Mesothelial cell of epicardium (in vitro differentiated cells): ENCODE measurements around the gene GNA14. TPM values are rescaled to one million over a fixed set of nuclear protein-coding genes. Genes with fewer than 3 reads are reported as not detected.
A peak's percentile ranks its signal among the peaks of the same experiment; 100 is the strongest.

Experiments used
- DNase-seq, 2 experiments: peaks; one replicate each; pipeline ENCODE4 v3.0.0; 2021; ENCODE audit warnings: low spot score in 2 of 2; ENCODE audit not compliant: unreplicated experiment in 2 of 2
- H3K27ac Mint-ChIP-seq: 2 replicates; pipeline ENCODE4 v1.8.0; 2021; ENCODE audit warnings: mixed read lengths
- H3K27me3 Mint-ChIP-seq: 2 replicates; pipeline ENCODE4 v1.8.0; 2021; ENCODE audit warnings: low read depth, mixed read lengths
- H3K36me3 Mint-ChIP-seq: 2 replicates; pipeline ENCODE4 v1.8.0; 2021; ENCODE audit warnings: mixed read lengths
- H3K4me1 Mint-ChIP-seq: 2 replicates; pipeline ENCODE4 v1.8.0; 2021; ENCODE audit warnings: mixed read lengths
- H3K4me3 Mint-ChIP-seq: 2 replicates; pipeline ENCODE4 v1.8.0; 2021; ENCODE audit warnings: mild to moderate bottlenecking, moderate library complexity, mixed read lengths
- H3K9me3 Mint-ChIP-seq: 2 replicates; pipeline ENCODE4 v1.8.0; 2021; ENCODE audit warnings: mixed read lengths
- total RNA-seq: library from RNA; stranded (reverse); gene quantifications from 3 replicates; pipeline ENCODE4 v1.2.1, GENCODE V29; 2021
- TF ChIP-seq, protein P1 (sequence below): fragments of 200-600 bp; sonication (generic); IDR thresholded peaks from one replicate; pipeline ENCODE4 v1.5.0; 2021; ENCODE audit warnings: antibody characterized with exemption; ENCODE audit not compliant: unreplicated experiment

Gene GNA14
- total RNA-seq, 1 donor from 2014 or later, result 0.22 TPM

DNA sequence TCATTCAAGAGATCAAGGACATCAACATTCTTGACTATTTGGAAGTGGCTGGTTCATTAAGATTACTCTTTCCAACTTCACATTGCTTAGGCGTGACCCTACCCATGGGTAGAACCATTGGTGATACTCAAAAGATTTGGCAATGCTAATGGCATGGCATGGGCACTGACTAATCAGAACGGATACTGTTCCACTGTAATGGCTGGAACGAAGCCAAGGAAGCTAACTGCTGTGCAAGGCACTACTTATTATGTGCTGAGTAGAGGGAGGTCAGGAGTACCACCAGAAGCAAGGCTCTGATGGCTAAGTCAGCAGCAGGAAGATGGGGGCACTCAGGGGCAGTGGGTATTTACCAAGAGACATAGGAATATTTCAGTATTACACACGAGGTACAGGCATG, 31.9 kb downstream of the GNA14 start:
- no peak overlapping the region for H3K27ac Mint-ChIP-seq
- peaks cover 22% of the 10 kb centered on the region for H3K9me3 Mint-ChIP-seq
- peaks cover 7% of the 10 kb centered on the region for H3K4me1 Mint-ChIP-seq
- no peaks in the 10 kb centered on the region for H3K27me3 Mint-ChIP-seq
- H3K36me3 Mint-ChIP-seq, result no peaks in the 10 kb centered on the region
- DNase-seq, result no peak
- TF ChIP-seq, protein P1, sequence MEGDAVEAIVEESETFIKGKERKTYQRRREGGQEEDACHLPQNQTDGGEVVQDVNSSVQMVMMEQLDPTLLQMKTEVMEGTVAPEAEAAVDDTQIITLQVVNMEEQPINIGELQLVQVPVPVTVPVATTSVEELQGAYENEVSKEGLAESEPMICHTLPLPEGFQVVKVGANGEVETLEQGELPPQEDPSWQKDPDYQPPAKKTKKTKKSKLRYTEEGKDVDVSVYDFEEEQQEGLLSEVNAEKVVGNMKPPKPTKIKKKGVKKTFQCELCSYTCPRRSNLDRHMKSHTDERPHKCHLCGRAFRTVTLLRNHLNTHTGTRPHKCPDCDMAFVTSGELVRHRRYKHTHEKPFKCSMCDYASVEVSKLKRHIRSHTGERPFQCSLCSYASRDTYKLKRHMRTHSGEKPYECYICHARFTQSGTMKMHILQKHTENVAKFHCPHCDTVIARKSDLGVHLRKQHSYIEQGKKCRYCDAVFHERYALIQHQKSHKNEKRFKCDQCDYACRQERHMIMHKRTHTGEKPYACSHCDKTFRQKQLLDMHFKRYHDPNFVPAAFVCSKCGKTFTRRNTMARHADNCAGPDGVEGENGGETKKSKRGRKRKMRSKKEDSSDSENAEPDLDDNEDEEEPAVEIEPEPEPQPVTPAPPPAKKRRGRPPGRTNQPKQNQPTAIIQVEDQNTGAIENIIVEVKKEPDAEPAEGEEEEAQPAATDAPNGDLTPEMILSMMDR, result no peak
- H3K4me3 Mint-ChIP-seq, result no peak overlapping the region

DNA sequence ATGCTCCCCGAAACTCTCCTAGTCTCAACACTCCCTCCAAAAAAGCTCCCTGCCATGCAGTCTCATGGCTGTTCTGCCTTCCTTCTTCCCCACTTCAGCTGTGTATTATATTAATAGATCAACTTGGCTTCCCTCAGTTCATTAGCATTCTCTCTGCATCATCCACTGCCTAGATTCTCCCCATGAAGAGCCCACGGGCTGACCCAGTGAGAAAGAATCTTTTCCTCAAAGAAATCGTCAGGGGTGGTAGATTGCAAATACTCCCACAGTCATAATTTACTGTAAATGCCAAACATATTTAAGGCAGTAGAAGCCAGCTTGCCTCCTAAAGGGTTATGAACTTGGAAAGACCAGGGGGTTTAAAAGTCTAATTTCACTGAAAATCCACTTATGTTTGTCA, 33.5 kb downstream of the GNA14 start:
- no peaks in the 10 kb centered on the region for H3K36me3 Mint-ChIP-seq
- TF ChIP-seq, protein P1, result no peak
- no peaks in the 10 kb centered on the region for H3K27me3 Mint-ChIP-seq
- H3K4me3 Mint-ChIP-seq, result no peak overlapping the region
- peaks cover 22% of the 10 kb centered on the region for H3K9me3 Mint-ChIP-seq
- no peak for DNase-seq
- no peak overlapping the region for H3K27ac Mint-ChIP-seq
- peaks cover 7% of the 10 kb centered on the region for H3K4me1 Mint-ChIP-seq

DNA sequence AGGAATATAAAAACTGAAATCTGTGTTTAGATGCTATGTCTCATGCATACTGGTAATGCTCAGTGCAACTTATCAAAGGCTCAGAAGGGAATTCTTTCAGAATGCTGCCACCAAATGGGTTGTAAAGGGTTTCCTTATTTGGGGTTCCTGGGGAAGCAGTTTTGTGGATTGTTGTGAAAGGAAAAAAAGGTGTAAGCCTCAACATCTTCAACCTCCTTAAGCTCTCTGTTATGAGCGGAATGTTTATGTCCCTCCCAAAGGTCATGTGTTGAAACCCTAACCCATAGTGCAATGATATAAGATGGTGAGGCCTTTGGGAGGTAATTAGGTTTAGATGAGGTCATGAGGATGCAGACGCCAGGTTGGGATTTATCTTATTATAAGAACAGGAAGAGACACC, 41.6 kb downstream of the GNA14 start:
- TF ChIP-seq, protein P1, result no peak
- H3K4me1 Mint-ChIP-seq, result peaks cover 21% of the 10 kb centered on the region
- H3K9me3 Mint-ChIP-seq, result peaks cover 3% of the 10 kb centered on the region
- no peak for DNase-seq
- H3K36me3 Mint-ChIP-seq, result no peaks in the 10 kb centered on the region
- no peak overlapping the region for H3K27ac Mint-ChIP-seq
- no peak overlapping the region for H3K4me3 Mint-ChIP-seq
- no peaks in the 10 kb centered on the region for H3K27me3 Mint-ChIP-seq

DNA sequence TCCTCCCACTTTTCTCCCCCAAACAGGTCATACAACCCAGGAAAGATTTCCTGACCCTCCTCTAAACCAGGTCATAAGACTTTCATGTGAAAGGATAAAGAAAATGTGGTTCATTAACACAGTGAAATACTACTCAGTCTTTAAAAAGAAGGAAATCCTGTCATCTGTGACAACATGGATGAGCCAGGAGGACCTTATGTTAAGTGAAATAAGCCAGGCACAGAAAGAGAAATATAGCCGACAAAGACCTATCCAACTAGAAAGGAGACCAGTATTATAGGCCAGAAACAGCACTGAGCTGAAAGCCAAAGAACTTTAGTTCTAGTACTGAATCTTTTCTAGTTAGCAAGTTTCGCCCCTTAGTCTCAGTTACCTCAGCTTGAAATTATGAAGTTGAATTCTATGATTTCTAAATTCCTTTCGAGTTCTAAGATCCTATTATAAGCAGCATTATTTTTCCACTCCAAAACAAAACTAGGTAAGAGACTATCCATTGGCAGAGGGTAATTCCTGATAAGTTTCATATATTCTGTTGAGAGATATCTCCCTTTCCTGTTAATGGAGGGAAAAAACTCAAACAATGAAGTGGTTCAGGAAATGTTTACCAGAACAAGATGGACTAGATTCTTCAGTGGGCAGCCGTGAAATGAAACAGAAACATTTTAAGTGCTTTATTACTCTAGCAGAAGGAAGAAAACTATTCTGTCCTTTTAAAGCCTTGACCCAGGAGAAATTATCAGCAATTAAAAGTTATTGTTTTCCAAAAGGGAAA, 42.5 kb downstream of the GNA14 start:
- Mint-ChIP-seq H3K4me3 (no peak overlapping the region), H3K27me3 (no peaks in the 10 kb centered on the region), H3K9me3 (peaks cover 3% of the 10 kb centered on the region), H3K36me3 (no peaks in the 10 kb centered on the region), H3K27ac (peak overlapping the region; percentile 52), H3K4me1 (peaks cover 21% of the 10 kb centered on the region)
- DNase-seq, result no peak
- TF ChIP-seq, protein P1, result no peak

DNA sequence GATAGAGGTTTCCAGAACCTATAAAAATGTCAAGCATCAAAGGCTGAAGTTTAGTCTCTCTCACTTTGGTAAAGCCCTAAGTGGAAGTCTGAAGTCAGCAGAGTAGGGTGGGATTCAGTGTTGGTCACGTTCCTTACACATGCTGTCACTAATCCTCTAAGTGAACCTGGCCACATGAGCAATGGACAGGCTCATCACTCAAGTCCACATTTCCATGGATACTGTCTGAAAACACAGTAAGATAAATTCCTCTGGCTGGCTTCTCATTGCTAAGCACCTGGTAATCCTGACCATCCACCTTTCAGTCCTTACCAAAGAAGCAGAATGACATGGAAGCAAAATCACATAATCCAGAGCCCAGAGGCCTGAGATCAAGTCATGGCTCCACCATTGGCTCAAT, 43.8 kb downstream of the GNA14 start:
- H3K4me1 Mint-ChIP-seq, result peaks cover 21% of the 10 kb centered on the region
- no peaks in the 10 kb centered on the region for H3K27me3 Mint-ChIP-seq
- H3K27ac Mint-ChIP-seq, result no peak overlapping the region
- H3K9me3 Mint-ChIP-seq, result peaks cover 3% of the 10 kb centered on the region
- H3K4me3 Mint-ChIP-seq, result no peak overlapping the region
- TF ChIP-seq, protein P1, result no peak
- no peak for DNase-seq
- H3K36me3 Mint-ChIP-seq, result no peaks in the 10 kb centered on the region
